Adrenal gland (tissue), 12 donors: Measurements from ENCODE around the gene SLC38A8. TPM values are rescaled to one million over a fixed set of nuclear protein-coding genes. Genes with fewer than 3 reads are reported as not detected.

Source experiments
- DNase-seq, 7 donors: peaks; one replicate each; pipeline ENCODE4 v3.0.0-alpha.2; 2019 to 2020
- H3K27ac ChIP-seq, 5 donors: fragments of 200-600 bp; sonication (generic) in 4 of 5; 1 replicate in 3 of 5; 2 replicates in 2 of 5; pipeline versions ENCODE4 v1.5.1 to v1.8.0; 2016 to 2020; ENCODE audit warnings: mild to moderate bottlenecking in 1 of 5
- H3K27me3 ChIP-seq: fragments of 200-600 bp; 2 replicates; pipeline ENCODE4 v1.8.0; 2021
- H3K36me3 ChIP-seq, 2 donors: fragments of 200-600 bp; replicated peaks in 1 of 2; 1 replicate in 1 of 2; 2 replicates in 1 of 2; pipeline versions ENCODE4 v1.5.1 to v1.8.0; 2018 to 2022
- H3K4me1 ChIP-seq, 2 donors: fragments of 200-600 bp; replicated peaks in 1 of 2; 1 replicate in 1 of 2; 2 replicates in 1 of 2; pipeline versions ENCODE4 v1.5.1 to v1.8.0; 2018 to 2021
- H3K4me3 ChIP-seq, 4 donors: fragments of 200-600 bp; sonication (generic) in 3 of 4; one replicate each; pipeline ENCODE4 v1.5.1; 2016 to 2018
- H3K9me3 ChIP-seq, 3 donors: fragments of 200-600 bp; sonication (generic) in 1 of 3; replicated peaks in 1 of 3; 1 replicate in 2 of 3; 2 replicates in 1 of 3; pipeline versions ENCODE4 v1.5.1 to v1.8.0; 2016 to 2021
- POLR2A ChIP-seq, 2 donors: fragments of 450-650 bp; IDR thresholded peaks; one replicate each; pipeline ENCODE4 v1.6.1; 2017; ENCODE audit warnings: antibody characterized with exemption in 2 of 2, mild to moderate bottlenecking in 2 of 2, moderate library complexity in 1 of 2
- WGBS, 4 donors: extraction: QIAGEN DNeasy Blood & Tissue Kit in 2 of 4; methylation state at CpG; one replicate each; pipeline versions ENCODE4 v1.1.5 to v1.1.7; 2013 to 2017; 5-methylcytosine and 5-hydroxymethylcytosine counted together
- intact Hi-C, 2 donors: fragments of 100-400 bp; cut with DNase I; formaldehyde crosslinking; loops; one replicate each; pipeline versions ENCODE4 v1.14.1 to v1.15.0; 2022 to 2023
- polyA plus RNA-seq, 3 donors: library from polyadenylated mRNA; stranded (reverse); fragments of 200-250 nt in 2 of 3; fragments of 350-450 nt in 1 of 3; fragmentation: Illumina TruSeq in 1 of 3; extraction: RNeasy Lipid Tissue Mini Kit (QIAGEN cat#74804) in 1 of 3; gene quantifications; one replicate each; pipeline ENCODE4 v1.2.3, GENCODE V29; 2013 to 2014
- total RNA-seq, 9 donors: library from RNA; depleted of rRNA in 4 of 9; stranded (reverse); fragments of >200 nt in 4 of 9; fragments of 120-200 nt in 1 of 9; fragmentation: NEBNext Ultra II Directional in 1 of 9; extraction: Animal tissue kit (Norgen Biotek cat#: 25700) in 1 of 9; gene quantifications; one replicate each; pipeline versions ENCODE4 v1.1.0 to v1.2.4, GENCODE V29; 2013 to 2023
- TF ChIP-seq, protein P1 (sequence below), 6 experiments: fragments of 450-650 bp in 4 of 6; fragments of 200-600 bp in 2 of 6; sonication (generic) in 1 of 6; IDR thresholded peaks; 1 replicate in 5 of 6; 2 replicates in 1 of 6; pipeline versions ENCODE4 v1.5.1 to v1.8.0; 2016 to 2021; ENCODE audit warnings: antibody characterized with exemption in 6 of 6, mild to moderate bottlenecking in 2 of 6, moderate library complexity in 1 of 6
- donor health status: healthy with polysubstance abuse.
- donor health status: Bipolar disorder and iron deficiency.
- donor health status: DM: yes; HTN: yes; CAD: no.
- donor health status: DM: no; HTN: no; CAD: no.
- donor health status: DM: no; HTN: no; CAD: no.
- donor health status: DM: yes; HTN: yes; CAD: no.

SLC38A8 gene
- total and polyA plus RNA-seq, 12 donors, result 0.07 to 1.3 (median 0.60) TPM; not detected in 6

- Histone ChIP-seq H3K4me1 (no peaks in the 10 kb centered on the region), H3K4me3 (no peak overlapping the region), H3K9me3 (no peaks in the 10 kb centered on the region), H3K27me3 (no peaks in the 10 kb centered on the region), H3K27ac (no peak overlapping the region), H3K36me3 (no peaks in the 10 kb centered on the region)
- DNase-seq, result no peak
- 79 to 92% (median 82%) methylated on average over 8 to 12 of the region's 12 CpGs for WGBS, 4 donors
- intact Hi-C loops, result no loop called here
- TF ChIP-seq, protein P1, sequence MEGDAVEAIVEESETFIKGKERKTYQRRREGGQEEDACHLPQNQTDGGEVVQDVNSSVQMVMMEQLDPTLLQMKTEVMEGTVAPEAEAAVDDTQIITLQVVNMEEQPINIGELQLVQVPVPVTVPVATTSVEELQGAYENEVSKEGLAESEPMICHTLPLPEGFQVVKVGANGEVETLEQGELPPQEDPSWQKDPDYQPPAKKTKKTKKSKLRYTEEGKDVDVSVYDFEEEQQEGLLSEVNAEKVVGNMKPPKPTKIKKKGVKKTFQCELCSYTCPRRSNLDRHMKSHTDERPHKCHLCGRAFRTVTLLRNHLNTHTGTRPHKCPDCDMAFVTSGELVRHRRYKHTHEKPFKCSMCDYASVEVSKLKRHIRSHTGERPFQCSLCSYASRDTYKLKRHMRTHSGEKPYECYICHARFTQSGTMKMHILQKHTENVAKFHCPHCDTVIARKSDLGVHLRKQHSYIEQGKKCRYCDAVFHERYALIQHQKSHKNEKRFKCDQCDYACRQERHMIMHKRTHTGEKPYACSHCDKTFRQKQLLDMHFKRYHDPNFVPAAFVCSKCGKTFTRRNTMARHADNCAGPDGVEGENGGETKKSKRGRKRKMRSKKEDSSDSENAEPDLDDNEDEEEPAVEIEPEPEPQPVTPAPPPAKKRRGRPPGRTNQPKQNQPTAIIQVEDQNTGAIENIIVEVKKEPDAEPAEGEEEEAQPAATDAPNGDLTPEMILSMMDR (IDR thresholded peaks at IDR 0.05), result no peak
- TF ChIP-seq POLR2A (IDR thresholded peaks at IDR 0.05), result no peak
These were observed 39.6 kb downstream of the SLC38A8 start for GRCh38 chr16:84003038-84003437.

DNA sequence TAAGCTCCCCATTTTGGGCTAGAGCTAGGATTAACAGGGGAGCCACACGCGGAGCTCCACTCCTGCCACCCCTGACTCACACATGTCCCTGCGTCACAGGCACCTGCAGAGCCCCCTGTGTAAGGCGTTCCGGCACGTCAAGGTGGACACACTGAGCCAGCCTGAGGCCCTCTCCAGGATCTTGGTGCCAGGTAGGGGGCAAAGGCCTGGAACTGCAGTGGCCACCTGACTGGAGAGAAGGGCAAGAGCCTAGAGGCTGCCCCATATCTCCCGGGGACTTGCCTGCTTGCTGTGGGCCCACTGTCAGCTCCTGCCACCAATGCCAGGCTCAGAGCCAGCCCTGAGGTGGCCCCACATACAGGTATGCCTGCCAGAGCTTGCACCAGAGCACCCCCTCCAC, 40.9 kb downstream of the SLC38A8 start:
- H3K4me3 ChIP-seq, result no peak overlapping the region
- H3K27ac ChIP-seq, result no peak overlapping the region
- intact Hi-C loops, result no loop called here
- H3K36me3 ChIP-seq, result no peaks in the 10 kb centered on the region
- WGBS, 4 donors, result 91 to 100% (median 93%) methylated on average over 1 to 7 of the region's 7 CpGs
- no peak for DNase-seq
- TF ChIP-seq POLR2A (IDR thresholded peaks at IDR 0.05), result no peak
- TF ChIP-seq, protein P1 (IDR thresholded peaks at IDR 0.05), result no peak
- no peaks in the 10 kb centered on the region for H3K4me1 ChIP-seq
- no peaks in the 10 kb centered on the region for H3K27me3 ChIP-seq
- H3K9me3 ChIP-seq, result no peaks in the 10 kb centered on the region

GRCh38 chr16:84000989-84001642, 41.5 kb downstream of the SLC38A8 start:
- no peak overlapping the region for H3K4me3 ChIP-seq
- TF ChIP-seq, protein P1 (IDR thresholded peaks at IDR 0.05), result no peak
- TF ChIP-seq POLR2A (IDR thresholded peaks at IDR 0.05), result no peak
- 79 to 88% (median 86%) methylated on average over 9 to 13 of the region's 13 CpGs for WGBS, 4 donors
- H3K27me3 ChIP-seq, result no peaks in the 10 kb centered on the region
- no peaks in the 10 kb centered on the region for H3K9me3 ChIP-seq
- H3K27ac ChIP-seq, result no peak overlapping the region
- no peaks in the 10 kb centered on the region for H3K4me1 ChIP-seq
- H3K36me3 ChIP-seq, result no peaks in the 10 kb centered on the region
- DNase-seq, result no peak
- intact Hi-C loops, result no loop called here

DNA sequence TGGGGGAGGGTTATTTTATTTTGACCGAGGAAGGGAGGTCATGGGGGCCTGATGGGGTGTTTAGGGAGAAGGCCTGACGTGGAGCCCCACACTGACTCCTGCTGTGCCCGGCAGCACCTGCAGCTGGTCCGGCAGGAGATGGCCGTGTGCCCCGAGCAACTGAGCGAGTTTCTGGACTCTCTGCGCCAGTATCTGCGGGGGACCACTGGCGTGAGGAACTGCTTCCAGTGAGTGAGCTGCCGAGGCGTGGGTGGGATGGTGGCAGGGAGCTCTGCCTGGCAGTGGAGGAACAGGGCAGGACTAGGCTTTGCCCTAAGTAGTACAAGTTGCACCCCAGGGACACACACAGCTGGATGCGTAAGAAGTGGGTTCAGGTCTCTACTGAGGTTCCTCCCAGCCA, 44.5 kb downstream of the SLC38A8 start:
- Histone ChIP-seq H3K27ac (no peak overlapping the region), H3K9me3 (no peaks in the 10 kb centered on the region), H3K36me3 (no peaks in the 10 kb centered on the region), H3K27me3 (no peaks in the 10 kb centered on the region), H3K4me1 (no peaks in the 10 kb centered on the region), H3K4me3 (no peak overlapping the region)
- DNase-seq, result no peak
- TF ChIP-seq, protein P1 (IDR thresholded peaks at IDR 0.05), result no peak
- TF ChIP-seq POLR2A (IDR thresholded peaks at IDR 0.05), result no peak
- intact Hi-C loops, result no loop called here
- WGBS, 4 donors, result 84 to 90% (median 86%) methylated on average over 13 of the region's 13 CpGs
